HepG2 (cell line): ENCODE measurements around the gene LOXL3. TPM values are rescaled to one million over a fixed set of nuclear protein-coding genes. Genes with fewer than 3 reads are reported as not detected.

Experiments
- ELF1 ChIP-seq: sonication (generic); formaldehyde crosslinking; IDR thresholded peaks from 2 replicates; pipeline ENCODE4 v1.4.0; 2020; ENCODE audit warnings: missing genetic modification reagents
- FOXK1 ChIP-seq: sonication (generic); formaldehyde crosslinking; IDR thresholded peaks from 2 replicates; pipeline ENCODE4 v1.4.0; 2020; ENCODE audit warnings: low read depth, missing genetic modification reagents, borderline replicate concordance
- HOXD1 ChIP-seq: sonication (generic); formaldehyde crosslinking; IDR thresholded peaks from 2 replicates; pipeline ENCODE4 v1.5.0; 2020; ENCODE audit warnings: missing genetic modification reagents
- KAT2B ChIP-seq: fragments of 150-350 bp; IDR thresholded peaks from 2 replicates; pipeline ENCODE4 v1.6.1; 2014; ENCODE audit warnings: low read depth, low read length, borderline replicate concordance
- KLF11 ChIP-seq: IDR thresholded peaks from 2 replicates; pipeline ENCODE4 v1.6.1; 2016; ENCODE audit warnings: missing compliant biosample characterization
- KLF16 ChIP-seq, 2 experiments: sonication (generic) in 1 of 2; formaldehyde crosslinking in 1 of 2; IDR thresholded peaks; 2 replicates each; pipeline versions ENCODE4 v1.6.1 to v1.8.0; 2016 to 2023; ENCODE audit warnings: missing genetic modification reagents in 2 of 2, missing compliant biosample characterization in 1 of 2
- MAF1 ChIP-seq: sonication (generic); formaldehyde crosslinking; IDR thresholded peaks from 2 replicates; pipeline ENCODE4 v1.5.0; 2020; ENCODE audit warnings: missing genetic modification reagents, borderline replicate concordance
- NKX3-1 ChIP-seq: sonication (generic); formaldehyde crosslinking; IDR thresholded peaks from 2 replicates; pipeline ENCODE4 v1.5.0; 2020; ENCODE audit warnings: missing genetic modification reagents
- NR2F2 ChIP-seq: IDR thresholded peaks from 2 replicates; pipeline ENCODE4 v1.6.1; 2012; ENCODE audit warnings: low read depth, inconsistent platforms, borderline replicate concordance
- PHF21A ChIP-seq: sonication (generic); formaldehyde crosslinking; IDR thresholded peaks from 2 replicates; pipeline ENCODE4 v1.5.0; 2020; ENCODE audit warnings: mild to moderate bottlenecking, missing genetic modification reagents
- SRSF9 ChIP-seq: fragments of 200-400 bp; formaldehyde crosslinking; IDR thresholded peaks from 2 replicates; pipeline ENCODE4 v1.6.1; 2018; ENCODE audit warnings: borderline replicate concordance, mild to moderate bottlenecking, low read depth, low read length; ENCODE audit not compliant: insufficient read depth, poor library complexity, severe bottlenecking
- ZNF337 ChIP-seq: sonication (generic); formaldehyde crosslinking; IDR thresholded peaks from 2 replicates; pipeline ENCODE4 v1.5.1; 2020; ENCODE audit warnings: missing genetic modification reagents, low read depth, mild to moderate bottlenecking, borderline replicate concordance
- ZNF350 ChIP-seq: sonication (generic); formaldehyde crosslinking; IDR thresholded peaks from 2 replicates; pipeline ENCODE4 v1.4.0; 2020; ENCODE audit warnings: mild to moderate bottlenecking, low read depth, missing genetic modification reagents, borderline replicate concordance
- ZNF569 ChIP-seq: sonication (generic); formaldehyde crosslinking; IDR thresholded peaks from 2 replicates; pipeline ENCODE4 v1.5.0; 2020; ENCODE audit warnings: mild to moderate bottlenecking, missing genetic modification reagents, moderate library complexity, borderline replicate concordance
- ZNF75D ChIP-seq: sonication (generic); formaldehyde crosslinking; IDR thresholded peaks from 2 replicates; pipeline ENCODE4 v1.8.1; 2023; ENCODE audit warnings: missing genetic modification reagents, mild to moderate bottlenecking, borderline replicate concordance
- polyA plus RNA-seq, 8 experiments: library from polyadenylated mRNA; depleted of rRNA in 3 of 8; stranded (reverse) in 7 of 8; unstranded in 1 of 8; fragments of >200 nt; fragmentation: Illumina TruSeq in 4 of 8; extraction: Trizol in 4 of 8; gene quantifications; 2 replicates each; pipeline versions ENCODE4 v1.2.1 to v1.2.3, GENCODE V29; 2011 to 2016; ENCODE audit warnings: low read depth in 4 of 8, missing spikeins in 1 of 8, mixed read lengths in 1 of 8; ENCODE audit not compliant: insufficient read depth in 1 of 8
- total RNA-seq, 5 experiments: library from RNA; depleted of rRNA; stranded (reverse); fragments of >200 nt; fragmentation: Illumina TruSeq; extraction: Trizol; gene quantifications; 2 replicates each; pipeline ENCODE4 v1.2.3, GENCODE V29; 2016; ENCODE audit warnings: low read depth in 1 of 5
- TF ChIP-seq, protein P1 (sequence below): sonication (generic); formaldehyde crosslinking; IDR thresholded peaks from 2 replicates; pipeline ENCODE4 v1.4.0; 2020; ENCODE audit warnings: missing genetic modification reagents, borderline replicate concordance
- TF ChIP-seq, protein P2 (sequence below): sonication (generic); formaldehyde crosslinking; IDR thresholded peaks from 2 replicates; pipeline ENCODE4 v1.4.0; 2020; ENCODE audit warnings: missing genetic modification reagents
- TF ChIP-seq, protein P3 (sequence below): sonication (generic); formaldehyde crosslinking; IDR thresholded peaks from 2 replicates; pipeline ENCODE4 v1.4.0; 2020; ENCODE audit warnings: missing genetic modification reagents

Gene LOXL3
- total and polyA plus RNA-seq, 2 of the 13 experiments (the other 11 are each of a cell fraction or from before 2014, with no cell fraction given): 0.55 to 6.5 TPM

DNA sequence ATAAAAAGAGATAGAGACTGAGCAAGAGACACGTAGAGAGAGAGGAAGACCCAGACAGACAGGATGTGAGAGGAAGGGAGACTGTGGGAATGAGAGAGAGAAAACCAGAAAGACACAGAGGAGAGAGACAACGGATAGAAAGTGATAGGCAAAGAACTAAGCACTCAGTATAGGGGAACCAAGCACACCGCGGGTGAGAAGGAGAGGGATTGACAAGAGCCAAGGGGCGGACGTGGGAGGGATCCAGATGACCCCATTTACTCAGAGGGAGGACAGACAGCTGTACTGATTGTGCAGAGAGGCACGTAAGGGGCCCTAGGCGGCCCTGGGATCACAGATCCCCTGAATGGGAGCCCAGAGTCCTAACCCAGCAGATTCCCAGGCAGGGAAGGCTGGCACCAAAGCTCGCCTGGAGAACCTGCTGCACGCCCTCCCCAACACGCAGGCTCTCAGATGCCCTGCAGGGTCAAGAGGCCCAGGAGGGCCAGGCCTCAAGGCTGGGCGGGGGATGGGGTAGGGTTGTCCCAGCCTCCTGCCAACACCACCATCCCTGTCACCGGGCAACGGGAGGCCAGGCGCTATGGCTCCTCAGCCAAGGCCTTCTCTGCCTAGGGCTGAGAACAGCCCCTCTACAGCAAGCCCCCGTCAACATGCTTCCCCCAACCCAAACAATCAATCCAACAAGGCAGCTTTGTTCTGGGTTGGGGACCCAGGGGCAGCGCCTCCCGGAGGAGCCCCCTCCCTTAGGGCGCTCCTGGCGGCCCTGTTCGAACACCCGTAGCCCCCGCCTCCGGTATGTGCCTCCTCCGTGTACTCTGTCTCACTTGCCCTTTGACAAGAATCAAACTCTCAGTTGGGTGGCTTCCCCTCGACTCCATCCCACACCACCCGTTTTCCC, 579 bp downstream of the LOXL3 start (continued):
- TF ChIP-seq, protein P1, sequence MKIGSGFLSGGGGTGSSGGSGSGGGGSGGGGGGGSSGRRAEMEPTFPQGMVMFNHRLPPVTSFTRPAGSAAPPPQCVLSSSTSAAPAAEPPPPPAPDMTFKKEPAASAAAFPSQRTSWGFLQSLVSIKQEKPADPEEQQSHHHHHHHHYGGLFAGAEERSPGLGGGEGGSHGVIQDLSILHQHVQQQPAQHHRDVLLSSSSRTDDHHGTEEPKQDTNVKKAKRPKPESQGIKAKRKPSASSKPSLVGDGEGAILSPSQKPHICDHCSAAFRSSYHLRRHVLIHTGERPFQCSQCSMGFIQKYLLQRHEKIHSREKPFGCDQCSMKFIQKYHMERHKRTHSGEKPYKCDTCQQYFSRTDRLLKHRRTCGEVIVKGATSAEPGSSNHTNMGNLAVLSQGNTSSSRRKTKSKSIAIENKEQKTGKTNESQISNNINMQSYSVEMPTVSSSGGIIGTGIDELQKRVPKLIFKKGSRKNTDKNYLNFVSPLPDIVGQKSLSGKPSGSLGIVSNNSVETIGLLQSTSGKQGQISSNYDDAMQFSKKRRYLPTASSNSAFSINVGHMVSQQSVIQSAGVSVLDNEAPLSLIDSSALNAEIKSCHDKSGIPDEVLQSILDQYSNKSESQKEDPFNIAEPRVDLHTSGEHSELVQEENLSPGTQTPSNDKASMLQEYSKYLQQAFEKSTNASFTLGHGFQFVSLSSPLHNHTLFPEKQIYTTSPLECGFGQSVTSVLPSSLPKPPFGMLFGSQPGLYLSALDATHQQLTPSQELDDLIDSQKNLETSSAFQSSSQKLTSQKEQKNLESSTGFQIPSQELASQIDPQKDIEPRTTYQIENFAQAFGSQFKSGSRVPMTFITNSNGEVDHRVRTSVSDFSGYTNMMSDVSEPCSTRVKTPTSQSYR (CRISPR knock-in tag): peak; percentile 78; the same call in 1 of the 2 replicates
- TF ChIP-seq PHF21A (CRISPR knock-in tag): peak; percentile 43; the same call in 1 of the 2 replicates
- TF ChIP-seq ZNF75D (CRISPR knock-in tag): no peak
- TF ChIP-seq MAF1 (CRISPR knock-in tag): no peak
- 0 out of 2 replicates have a peak, but pooled peaks have one; percentile 30 for TF ChIP-seq ZNF569
- TF ChIP-seq KLF16 (CRISPR knock-in tag; IDR thresholded peaks at IDR 0.05): no peak; a peak in 1 of 4 replicates
- no peak for TF ChIP-seq KAT2B
- TF ChIP-seq KLF11 (CRISPR knock-in tag): no peak
- TF ChIP-seq NR2F2: no peak
- 0 out of 2 replicates have a peak, but pooled peaks have one; percentile 55 for TF ChIP-seq HOXD1 (CRISPR knock-in tag)
- no peak for TF ChIP-seq ZNF337
- no peak for TF ChIP-seq ELF1 (CRISPR knock-in tag)
- no peak for TF ChIP-seq NKX3-1 (CRISPR knock-in tag)
- TF ChIP-seq SRSF9: no peak
- TF ChIP-seq FOXK1 (CRISPR knock-in tag): no peak
- TF ChIP-seq, protein P2, sequence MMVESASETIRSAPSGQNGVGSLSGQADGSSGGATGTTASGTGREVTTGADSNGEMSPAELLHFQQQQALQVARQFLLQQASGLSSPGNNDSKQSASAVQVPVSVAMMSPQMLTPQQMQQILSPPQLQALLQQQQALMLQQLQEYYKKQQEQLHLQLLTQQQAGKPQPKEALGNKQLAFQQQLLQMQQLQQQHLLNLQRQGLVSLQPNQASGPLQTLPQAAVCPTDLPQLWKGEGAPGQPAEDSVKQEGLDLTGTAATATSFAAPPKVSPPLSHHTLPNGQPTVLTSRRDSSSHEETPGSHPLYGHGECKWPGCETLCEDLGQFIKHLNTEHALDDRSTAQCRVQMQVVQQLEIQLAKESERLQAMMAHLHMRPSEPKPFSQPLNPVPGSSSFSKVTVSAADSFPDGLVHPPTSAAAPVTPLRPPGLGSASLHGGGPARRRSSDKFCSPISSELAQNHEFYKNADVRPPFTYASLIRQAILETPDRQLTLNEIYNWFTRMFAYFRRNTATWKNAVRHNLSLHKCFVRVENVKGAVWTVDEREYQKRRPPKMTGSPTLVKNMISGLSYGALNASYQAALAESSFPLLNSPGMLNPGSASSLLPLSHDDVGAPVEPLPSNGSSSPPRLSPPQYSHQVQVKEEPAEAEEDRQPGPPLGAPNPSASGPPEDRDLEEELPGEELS (CRISPR knock-in tag): 0 out of 2 replicates have a peak, but pooled peaks have one; percentile 19
- TF ChIP-seq ZNF350 (CRISPR knock-in tag): 0 out of 2 replicates have a peak, but pooled peaks have one; percentile 20
- TF ChIP-seq, protein P3, sequence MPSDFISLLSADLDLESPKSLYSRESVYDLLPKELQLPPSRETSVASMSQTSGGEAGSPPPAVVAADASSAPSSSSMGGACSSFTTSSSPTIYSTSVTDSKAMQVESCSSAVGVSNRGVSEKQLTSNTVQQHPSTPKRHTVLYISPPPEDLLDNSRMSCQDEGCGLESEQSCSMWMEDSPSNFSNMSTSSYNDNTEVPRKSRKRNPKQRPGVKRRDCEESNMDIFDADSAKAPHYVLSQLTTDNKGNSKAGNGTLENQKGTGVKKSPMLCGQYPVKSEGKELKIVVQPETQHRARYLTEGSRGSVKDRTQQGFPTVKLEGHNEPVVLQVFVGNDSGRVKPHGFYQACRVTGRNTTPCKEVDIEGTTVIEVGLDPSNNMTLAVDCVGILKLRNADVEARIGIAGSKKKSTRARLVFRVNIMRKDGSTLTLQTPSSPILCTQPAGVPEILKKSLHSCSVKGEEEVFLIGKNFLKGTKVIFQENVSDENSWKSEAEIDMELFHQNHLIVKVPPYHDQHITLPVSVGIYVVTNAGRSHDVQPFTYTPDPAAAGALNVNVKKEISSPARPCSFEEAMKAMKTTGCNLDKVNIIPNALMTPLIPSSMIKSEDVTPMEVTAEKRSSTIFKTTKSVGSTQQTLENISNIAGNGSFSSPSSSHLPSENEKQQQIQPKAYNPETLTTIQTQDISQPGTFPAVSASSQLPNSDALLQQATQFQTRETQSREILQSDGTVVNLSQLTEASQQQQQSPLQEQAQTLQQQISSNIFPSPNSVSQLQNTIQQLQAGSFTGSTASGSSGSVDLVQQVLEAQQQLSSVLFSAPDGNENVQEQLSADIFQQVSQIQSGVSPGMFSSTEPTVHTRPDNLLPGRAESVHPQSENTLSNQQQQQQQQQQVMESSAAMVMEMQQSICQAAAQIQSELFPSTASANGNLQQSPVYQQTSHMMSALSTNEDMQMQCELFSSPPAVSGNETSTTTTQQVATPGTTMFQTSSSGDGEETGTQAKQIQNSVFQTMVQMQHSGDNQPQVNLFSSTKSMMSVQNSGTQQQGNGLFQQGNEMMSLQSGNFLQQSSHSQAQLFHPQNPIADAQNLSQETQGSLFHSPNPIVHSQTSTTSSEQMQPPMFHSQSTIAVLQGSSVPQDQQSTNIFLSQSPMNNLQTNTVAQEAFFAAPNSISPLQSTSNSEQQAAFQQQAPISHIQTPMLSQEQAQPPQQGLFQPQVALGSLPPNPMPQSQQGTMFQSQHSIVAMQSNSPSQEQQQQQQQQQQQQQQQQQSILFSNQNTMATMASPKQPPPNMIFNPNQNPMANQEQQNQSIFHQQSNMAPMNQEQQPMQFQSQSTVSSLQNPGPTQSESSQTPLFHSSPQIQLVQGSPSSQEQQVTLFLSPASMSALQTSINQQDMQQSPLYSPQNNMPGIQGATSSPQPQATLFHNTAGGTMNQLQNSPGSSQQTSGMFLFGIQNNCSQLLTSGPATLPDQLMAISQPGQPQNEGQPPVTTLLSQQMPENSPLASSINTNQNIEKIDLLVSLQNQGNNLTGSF (CRISPR knock-in tag): no peak
